HG02970 (cell line): ENCODE data around the gene RPS3.
"Not testable (repeated sequence)": the region's sequence is repeated elsewhere in the genome, so short reads cannot be mapped to it uniquely, and the experiment has no call there.

Experiments
- ATAC-seq: cut with Tn5 transposase; IDR thresholded peaks from one replicate; pipeline ENCODE4 v1.9.1; 2021; ENCODE audit warnings: mild to moderate bottlenecking, moderate library complexity, moderate number of reproducible peaks; ENCODE audit not compliant: unreplicated experiment, low FRiP score

The RPS3 gene

DNA sequence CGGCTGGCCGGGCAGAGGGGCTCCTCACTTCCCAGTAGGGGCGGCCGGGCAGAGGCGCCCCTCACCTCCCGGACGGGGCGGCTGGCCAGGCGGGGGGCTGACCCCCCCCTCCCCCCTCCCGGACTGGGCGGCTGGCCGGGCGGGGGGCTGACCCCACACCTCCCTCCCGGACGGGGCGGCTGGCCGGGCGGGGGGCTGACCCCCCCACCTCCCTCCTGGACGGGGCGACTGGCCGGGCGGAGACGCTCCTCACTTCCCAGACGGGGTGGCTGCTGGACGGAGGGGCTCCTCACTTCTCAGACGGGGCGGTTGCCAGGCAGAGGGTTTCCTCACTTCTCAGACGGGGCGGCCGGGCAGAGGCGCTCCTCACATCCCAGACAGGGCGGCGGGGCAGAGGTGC is 10.7 kb downstream of the RPS3 start:
- not testable (repeated sequence) for ATAC-seq

- ATAC-seq: not testable (repeated sequence)
Observed at GRCh38 chr11:75413146-75413545, 13.8 kb downstream of the RPS3 start.

- ATAC-seq: no peak
Observed at GRCh38 chr11:75413864-75414263, 14.5 kb downstream of the RPS3 start.

GRCh38 chr11:75420224-75421034 is 21.1 kb downstream of the RPS3 start:
- ATAC-seq: no peak

DNA sequence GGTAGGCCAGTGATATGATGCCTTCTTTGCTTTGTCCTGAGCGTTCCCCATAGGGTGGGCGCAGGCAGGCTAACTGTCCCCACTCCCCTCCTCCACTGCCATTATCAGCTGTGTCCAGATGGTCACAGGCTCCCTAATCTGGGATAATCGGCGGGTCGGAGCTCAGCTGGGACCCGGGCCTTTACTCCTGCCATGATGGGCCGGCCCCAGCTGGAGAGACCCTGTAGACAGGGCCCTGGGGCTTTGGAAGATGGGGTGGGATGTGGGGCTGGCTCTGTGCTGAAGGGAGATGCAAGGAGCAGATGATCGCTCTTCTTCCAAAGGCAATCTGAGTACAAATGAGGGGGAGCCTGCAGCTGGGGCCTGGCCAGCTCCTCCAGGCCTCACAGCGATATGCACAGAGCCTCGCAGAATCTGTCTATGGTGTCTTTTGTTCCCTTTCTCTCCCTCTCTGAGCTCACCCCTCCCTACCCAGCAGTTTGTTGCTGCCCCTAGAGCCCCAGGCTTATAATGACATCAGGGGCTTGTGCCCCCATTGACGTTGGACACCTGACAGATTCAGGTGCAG is 21.8 kb downstream of the RPS3 start:
- no peak for ATAC-seq

DNA sequence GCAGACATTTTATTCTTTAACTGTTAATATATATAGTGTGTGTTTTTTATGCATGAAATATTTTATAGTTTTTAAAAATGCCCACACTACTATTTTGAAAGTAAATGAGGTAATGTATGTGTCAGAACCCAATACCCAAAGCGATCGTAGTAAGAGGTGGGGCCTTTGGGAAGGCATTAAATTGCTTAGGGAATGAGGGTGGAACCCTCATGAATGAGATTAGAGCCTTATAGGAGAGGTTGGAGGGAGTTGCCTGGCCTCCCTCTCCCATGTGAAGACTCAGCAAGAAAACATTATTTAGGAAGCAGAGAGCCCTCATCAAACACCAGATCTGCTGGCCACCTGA is 22.6 kb downstream of the RPS3 start:
- ATAC-seq: no peak

DNA sequence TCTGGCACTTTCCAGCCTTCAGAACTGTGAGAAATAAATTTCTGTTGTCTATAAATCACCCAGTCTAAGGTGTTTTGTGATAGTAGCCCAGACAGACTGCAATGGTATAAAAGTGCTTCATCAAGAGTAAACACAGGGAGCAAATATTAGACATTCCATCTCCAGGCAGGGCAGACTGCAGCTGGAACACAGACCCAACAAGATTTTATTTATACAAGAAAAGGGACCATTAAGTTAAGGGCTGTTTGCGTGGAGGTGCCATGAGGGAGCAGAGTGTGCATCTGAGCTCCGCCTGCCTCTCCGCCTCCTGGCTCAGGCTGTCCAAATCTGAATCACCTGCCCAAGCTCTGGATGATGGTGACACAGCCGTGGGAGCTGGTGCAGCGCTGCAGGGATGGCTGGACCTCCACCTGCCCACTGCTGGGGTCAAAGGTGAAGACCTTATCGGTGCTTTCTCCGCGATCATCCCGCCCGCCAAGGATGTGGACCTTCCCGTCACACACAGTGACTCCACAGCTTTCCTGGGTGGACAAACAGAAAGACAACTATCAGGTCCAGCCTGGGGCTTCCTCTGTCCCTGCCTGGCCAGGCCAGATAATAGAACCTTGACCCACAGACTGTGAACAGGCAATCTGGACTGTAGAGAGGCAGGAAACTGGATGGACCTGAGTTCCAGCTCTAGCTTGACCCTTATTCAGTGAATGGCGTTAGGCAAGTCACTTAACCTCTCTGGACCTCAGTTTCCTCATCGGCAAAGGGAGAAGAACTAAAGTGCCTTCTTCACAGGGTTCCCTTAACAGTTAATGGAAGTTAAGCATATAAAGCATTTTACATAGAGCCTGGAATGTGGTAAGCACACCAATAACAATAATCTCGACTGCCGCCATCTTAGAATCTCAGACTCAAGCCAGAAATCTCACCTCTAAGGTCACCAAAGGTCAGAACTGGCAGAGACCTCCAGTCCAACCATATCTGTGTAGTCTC is 23.2 kb downstream of the RPS3 start:
- ATAC-seq: no peak

GRCh38 chr11:75423721-75424120 is 24.4 kb downstream of the RPS3 start:
- ATAC-seq: no peak

DNA sequence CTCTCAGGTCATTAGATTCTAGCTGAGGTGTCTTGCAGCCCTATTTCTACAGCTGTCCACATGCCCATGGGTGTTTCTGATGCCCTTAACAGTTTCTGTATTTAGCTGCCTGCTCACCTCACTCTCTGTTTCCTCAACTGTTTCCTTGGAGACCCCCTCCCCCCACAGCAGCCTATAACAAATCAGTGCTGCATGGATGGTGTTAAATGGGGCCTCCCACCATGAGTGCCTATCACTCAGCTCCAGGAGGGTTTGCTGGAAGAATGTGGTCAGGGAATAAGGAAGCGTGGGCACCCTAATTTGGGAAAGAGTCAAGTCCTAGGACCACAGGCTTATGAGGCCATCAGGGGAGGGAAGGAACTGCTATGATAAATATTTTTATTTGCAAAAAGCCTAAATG is 25.1 kb downstream of the RPS3 start:
- no peak for ATAC-seq

GRCh38 chr11:75425422-75425821 is 26.1 kb downstream of the RPS3 start:
- ATAC-seq: no peak

- ATAC-seq: no peak
Observed at GRCh38 chr11:75426720-75427086, 27.4 kb downstream of the RPS3 start.

DNA sequence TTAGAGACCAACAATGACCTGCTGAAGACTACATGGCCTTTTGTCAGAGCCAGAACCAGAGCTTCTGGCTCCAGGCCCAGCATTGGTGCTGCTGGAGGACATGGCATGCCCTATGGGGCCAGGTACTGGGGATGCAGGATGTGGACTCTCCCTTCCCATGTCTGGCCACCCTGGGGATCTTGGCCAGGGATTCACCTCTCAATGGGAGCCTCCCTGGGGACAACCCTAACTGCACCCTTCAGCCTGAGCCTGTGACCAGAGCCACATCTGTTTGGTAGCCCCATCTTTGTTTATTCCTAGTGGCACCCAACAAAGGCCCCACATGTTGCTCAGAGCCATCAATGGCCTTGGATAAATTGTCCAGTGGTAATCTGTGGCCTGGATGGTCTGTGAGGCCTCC is 27.9 kb downstream of the RPS3 start:
- ATAC-seq: no peak

DNA sequence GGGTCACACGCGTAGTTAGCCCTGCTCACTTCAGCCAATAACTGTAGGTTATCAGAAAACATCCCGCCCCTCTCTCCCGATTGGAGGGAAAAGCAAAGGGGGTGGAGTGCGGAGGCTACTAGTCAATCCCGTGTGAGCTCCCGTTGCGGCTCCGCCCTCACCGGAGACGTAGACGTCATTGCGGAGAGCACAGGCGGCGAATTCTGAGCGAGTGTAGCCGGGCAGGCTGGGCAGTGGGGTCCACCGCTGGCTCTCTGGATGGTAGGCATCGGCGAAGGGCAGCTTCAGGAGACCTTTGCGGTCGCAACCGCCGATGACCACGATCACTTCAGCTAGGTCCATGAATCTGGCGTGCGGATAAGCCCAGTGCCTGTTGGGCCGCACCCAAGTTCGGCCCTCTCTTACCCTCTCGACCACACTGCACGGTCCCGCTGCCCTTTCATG is 29.0 kb downstream of the RPS3 start:
- ATAC-seq: no peak

DNA sequence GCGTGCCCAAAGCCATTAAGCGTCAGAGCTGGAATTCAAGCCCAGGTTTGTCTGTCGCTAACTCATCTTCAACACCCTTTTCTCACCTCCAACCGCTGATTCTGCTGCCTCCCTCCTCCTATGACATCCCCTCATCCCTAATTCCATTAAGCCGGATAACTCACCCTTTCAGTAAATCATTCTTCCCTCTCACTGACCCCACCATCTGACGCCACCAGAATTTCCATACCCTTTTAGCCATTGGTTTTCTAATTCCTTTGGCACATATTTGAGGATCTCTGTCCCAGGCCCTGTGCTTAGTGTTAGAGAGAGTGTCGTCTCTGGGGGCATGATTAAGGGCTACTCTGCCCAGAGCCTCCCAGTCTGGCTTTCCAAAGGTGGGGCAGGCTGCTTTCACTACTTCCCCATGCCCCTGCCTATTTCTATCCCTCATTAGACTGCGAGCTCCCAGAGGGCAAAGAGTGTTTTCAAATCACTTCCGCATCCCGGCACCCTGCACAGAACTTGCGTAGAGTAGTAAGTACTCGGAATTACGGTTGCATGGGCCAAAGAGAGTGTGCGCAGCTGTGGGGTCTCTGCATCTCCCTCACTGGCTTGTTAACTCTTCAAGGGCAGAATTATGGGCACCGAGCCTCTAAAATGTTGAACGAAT is 29.8 kb downstream of the RPS3 start:
- no peak for ATAC-seq

DNA sequence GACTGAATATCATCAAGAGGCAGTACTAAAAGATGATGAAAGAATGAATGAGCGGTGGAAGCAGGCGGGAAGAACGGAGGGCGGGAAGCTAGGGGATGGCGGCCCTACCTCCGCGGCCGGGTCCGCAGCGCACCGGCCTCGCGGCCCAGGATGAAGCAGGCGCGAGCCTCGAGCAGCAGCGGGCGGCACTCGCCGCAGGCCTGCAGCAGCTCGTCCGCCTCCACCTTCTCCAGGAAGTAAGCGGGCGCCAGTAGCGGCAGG is 30.3 kb downstream of the RPS3 start:
- no peak for ATAC-seq

- no peak for ATAC-seq
Observed at GRCh38 chr11:75429902-75430713, 30.8 kb downstream of the RPS3 start.

DNA sequence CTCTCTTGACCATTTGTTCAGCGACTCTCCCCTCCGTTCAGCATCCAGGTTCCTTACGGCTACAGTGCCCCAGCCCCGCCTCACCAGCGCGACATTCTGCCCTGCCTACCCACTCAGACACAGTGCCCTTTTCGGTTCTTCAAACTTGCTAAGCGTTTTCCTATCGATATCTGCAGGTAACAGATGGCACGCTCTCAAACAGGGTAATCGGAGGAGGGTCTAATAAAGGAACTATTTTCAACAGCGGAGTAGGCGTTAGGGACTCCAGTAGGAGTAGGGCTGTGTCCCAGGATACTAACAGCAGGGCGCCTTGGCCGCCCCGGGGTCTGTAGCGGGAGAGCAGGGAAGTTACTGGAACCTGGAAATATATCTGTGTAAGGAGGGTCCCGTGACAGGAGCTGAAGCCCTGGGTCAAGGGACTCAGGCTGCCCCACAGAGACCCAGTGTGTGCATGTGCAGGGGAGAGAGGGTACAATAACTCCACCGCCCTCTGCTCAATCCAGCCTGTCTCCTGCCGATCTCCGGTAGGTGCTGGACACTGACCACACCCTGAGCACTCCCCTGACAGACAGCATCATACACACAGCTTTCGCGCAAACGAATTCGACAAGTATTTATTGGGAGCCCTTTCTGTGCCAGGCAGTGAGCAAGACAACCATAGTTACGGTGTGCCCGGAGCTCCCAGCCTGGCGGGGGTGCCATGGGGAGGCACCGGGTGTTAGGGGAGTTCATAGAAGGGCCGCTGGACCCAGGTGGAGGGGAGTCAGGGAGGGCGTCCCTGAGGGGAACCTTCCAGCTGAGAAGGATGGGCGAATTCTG is 31.6 kb downstream of the RPS3 start:
- ATAC-seq: no peak

- ATAC-seq: no peak
Observed at GRCh38 chr11:75431533-75432525, 32.5 kb downstream of the RPS3 start.
